Lower lobe of right lung (tissue), 2 donors: ENCODE measurements around the gene PHF2. TPM values are rescaled to one million over a fixed set of nuclear protein-coding genes. Genes with fewer than 3 reads are reported as not detected.

Experiments used
- ATAC-seq, 2 donors: fragments of 200-7000 bp; cut with Tn5 transposase; one replicate each; pipeline ENCODE4 v1.9.1; 2020 to 2022; ENCODE audit warnings: mild to moderate bottlenecking in 2 of 2, moderate library complexity in 2 of 2
- DNase-seq: peaks from one replicate; pipeline ENCODE4 v3.0.0-alpha.2; 2020
- H3K27ac ChIP-seq: fragments of 200-600 bp; one replicate; pipeline ENCODE4 v1.8.0; 2022
- H3K27me3 ChIP-seq: fragments of 200-600 bp; one replicate; pipeline ENCODE4 v1.8.0; 2022; ENCODE audit warnings: low read depth
- H3K36me3 ChIP-seq: fragments of 200-600 bp; one replicate; pipeline ENCODE4 v1.8.0; 2022; ENCODE audit warnings: mild to moderate bottlenecking
- H3K4me1 ChIP-seq: fragments of 200-600 bp; one replicate; pipeline ENCODE4 v1.8.0; 2022
- H3K4me3 ChIP-seq: fragments of 200-600 bp; one replicate; pipeline ENCODE4 v1.8.0; 2022; ENCODE audit warnings: mild to moderate bottlenecking
- H3K9me3 ChIP-seq: fragments of 200-600 bp; one replicate; pipeline ENCODE4 v1.8.0; 2022
- CTCF ChIP-seq: fragments of 200-600 bp; IDR thresholded peaks from one replicate; pipeline ENCODE4 v1.8.0; 2022; ENCODE audit warnings: antibody characterized with exemption, mild to moderate bottlenecking
- intact Hi-C: fragments of 100-400 bp; cut with DNase I; formaldehyde crosslinking; loops from one replicate; pipeline ENCODE4 v1.11.0; 2022
- total RNA-seq: library from RNA; stranded (reverse); fragmentation: NEBNext Ultra II Directional; extraction: Animal tissue kit (Norgen Biotek cat#: 25700); gene quantifications from one replicate; pipeline ENCODE4 v1.2.1, GENCODE V29; 2021
- donor health status: DM: no; HTN: yes; CAD: no; lungs with severe emphysema.

The PHF2 gene
- total RNA-seq, 1 donor from 2014 or later, result 39.1 TPM

DNA sequence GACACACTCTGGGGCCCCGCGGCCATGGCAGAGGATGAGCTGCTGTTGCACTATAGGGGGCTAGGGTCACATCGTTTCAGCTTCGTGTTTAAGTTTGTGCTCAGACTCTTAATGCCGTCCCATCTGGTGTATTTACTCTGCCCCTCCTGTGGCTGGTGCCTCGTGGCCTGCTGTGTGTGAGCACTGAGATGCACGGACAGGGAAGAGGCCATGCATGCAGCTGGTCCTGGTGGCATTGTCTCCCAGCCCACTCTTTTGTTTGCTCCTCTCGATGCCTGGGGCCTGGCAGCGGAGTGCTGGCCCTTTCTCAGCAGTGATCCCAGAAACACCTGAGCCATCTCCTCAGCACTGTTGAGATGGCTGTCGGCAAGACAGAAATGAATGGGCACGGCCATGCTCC, 30.0 kb upstream of the PHF2 start:
- no peak for ATAC-seq
- TF ChIP-seq CTCF, result no peak

GRCh38 chr9:93549611-93550010, 26.8 kb upstream of the PHF2 start:
- no peaks in the 10 kb centered on the region for H3K4me1 ChIP-seq
- H3K36me3 ChIP-seq, result peaks cover 86% of the 10 kb centered on the region
- H3K4me3 ChIP-seq, result no peak overlapping the region
- intact Hi-C loops, result no loop called here
- H3K27me3 ChIP-seq, result no peaks in the 10 kb centered on the region
- H3K27ac ChIP-seq, result no peak overlapping the region
- DNase-seq (no peak), ATAC-seq (peak in 1 of 2 donors; percentile 27)
- H3K9me3 ChIP-seq, result no peaks in the 10 kb centered on the region
- TF ChIP-seq CTCF, result no peak

More for the DNA sequence above, 30.0 kb upstream of the PHF2 start:
- Histone ChIP-seq H3K9me3 (no peaks in the 10 kb centered on the region), H3K27ac (no peak overlapping the region), H3K4me3 (no peak overlapping the region), H3K4me1 (no peaks in the 10 kb centered on the region), H3K27me3 (no peaks in the 10 kb centered on the region), H3K36me3 (peaks cover 75% of the 10 kb centered on the region)
- intact Hi-C loops, result no loop called here
- DNase-seq, result no peak

GRCh38 chr9:93552923-93553322, 23.5 kb upstream of the PHF2 start:
- Histone ChIP-seq H3K27ac (no peak overlapping the region), H3K4me1 (no peaks in the 10 kb centered on the region), H3K27me3 (no peaks in the 10 kb centered on the region), H3K4me3 (no peak overlapping the region), H3K9me3 (no peaks in the 10 kb centered on the region), H3K36me3 (peaks cover 93% of the 10 kb centered on the region)
- DNase-seq (no peak), ATAC-seq (no peak)
- no peak for TF ChIP-seq CTCF
- intact Hi-C loops, result no loop called here

DNA sequence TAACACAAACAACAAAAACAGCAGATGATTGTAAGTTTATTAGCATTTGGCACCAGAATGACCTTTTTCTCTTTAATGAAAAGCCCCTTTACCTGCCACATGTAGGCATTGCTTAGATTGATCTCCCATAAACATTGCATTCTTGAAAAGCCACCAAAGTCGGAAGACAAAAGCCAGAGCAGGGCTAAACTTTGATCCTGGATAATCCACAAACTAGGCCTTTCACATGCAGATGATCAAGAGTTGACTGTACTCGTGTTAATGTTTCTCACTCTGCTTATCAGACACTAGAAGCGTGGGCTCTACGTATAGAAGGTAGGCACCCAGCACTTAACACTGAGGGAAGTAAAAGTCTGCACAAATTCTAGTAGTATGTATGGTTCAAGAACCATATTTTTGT, 21.0 kb upstream of the PHF2 start:
- no peak for TF ChIP-seq CTCF
- peaks cover 95% of the 10 kb centered on the region for H3K36me3 ChIP-seq
- no peak for ATAC-seq

GRCh38 chr9:93557366-93558137, 18.8 kb upstream of the PHF2 start:
- Histone ChIP-seq H3K36me3 (peaks cover 95% of the 10 kb centered on the region), H3K27me3 (no peaks in the 10 kb centered on the region), H3K27ac (peak overlapping the region; percentile 24), H3K4me3 (no peak overlapping the region), H3K9me3 (no peaks in the 10 kb centered on the region), H3K4me1 (no peaks in the 10 kb centered on the region)
- DNase-seq, result no peak
- TF ChIP-seq CTCF, result no peak
- no peak for ATAC-seq
- intact Hi-C loops, result no loop called here

More for the DNA sequence above, 21.0 kb upstream of the PHF2 start:
- Histone ChIP-seq H3K4me1 (no peaks in the 10 kb centered on the region), H3K9me3 (no peaks in the 10 kb centered on the region), H3K4me3 (no peak overlapping the region), H3K27ac (no peak overlapping the region), H3K27me3 (no peaks in the 10 kb centered on the region)
- intact Hi-C loops, result no loop called here
- no peak for DNase-seq
